Caco-2 (cell line): Measurements from ENCODE around the gene CORO7. TPM values are rescaled to one million over a fixed set of nuclear protein-coding genes. Genes with fewer than 3 reads are reported as not detected.

Experiments used
- BruUV-seq: library from RNA; stranded (reverse); fragments of 400-500 nt; replicated peaks from 2 replicates; lab custom pipeline; 2021; lab: Mats Ljungman, UMichigan
- CTCF ChIA-PET: fragments of 300-600 bp; sonication (Branson Sonifier 250); formaldehyde crosslinking; loops from one replicate; lab custom pipeline; 2022; ENCODE audit warnings: antibody characterized with exemption; lab: Charles Lee
- POLR2A ChIA-PET: fragments of 300-600 bp; sonication (Branson Sonifier 250); formaldehyde crosslinking; loops from one replicate; lab custom pipeline; 2022; ENCODE audit warnings: antibody characterized with exemption; lab: Charles Lee
- DNase-seq, 2 experiments: peaks; one replicate each; pipeline versions ENCODE4 v3.0.0 to v3.0.0-alpha.2; 2020 to 2022
- H3K27me3 ChIP-seq: replicated peaks from 2 replicates; pipeline ENCODE4 v1.6.0; 2011; ENCODE audit warnings: low read length; ENCODE audit not compliant: control insufficient read depth, insufficient read depth
- H3K36me3 ChIP-seq: 2 replicates; pipeline ENCODE4 v1.5.1; 2011; ENCODE audit warnings: low read length; ENCODE audit not compliant: control insufficient read depth, insufficient read depth
- H3K4me1 ChIP-seq: fragments of 250-450 bp; sonication (Bioruptor Pico); 2 replicates; pipeline ENCODE4 v1.5.1; 2020; ENCODE audit warnings: mild to moderate bottlenecking
- H3K4me3 ChIP-seq: 2 replicates; pipeline ENCODE4 v1.5.1; 2011; ENCODE audit warnings: low read depth, mild to moderate bottlenecking, control low read depth, low read length
- H3K9me3 ChIP-seq: fragments of 250-450 bp; sonication (Bioruptor Pico); 2 replicates; pipeline ENCODE4 v1.5.1; 2020; ENCODE audit warnings: mild to moderate bottlenecking, moderate library complexity
- H3K27ac Mint-ChIP-seq: one replicate; pipeline ENCODE4 v1.8.0; 2022; ENCODE audit warnings: mixed read lengths; ENCODE audit not compliant: unreplicated experiment
- H3K27me3 Mint-ChIP-seq: one replicate; pipeline ENCODE4 v1.8.0; 2022; ENCODE audit warnings: mixed read lengths; ENCODE audit not compliant: insufficient read depth, unreplicated experiment
- H3K36me3 Mint-ChIP-seq: one replicate; pipeline ENCODE4 v1.8.0; 2022; ENCODE audit warnings: mild to moderate bottlenecking, mixed read lengths; ENCODE audit not compliant: insufficient read depth, unreplicated experiment
- H3K4me1 Mint-ChIP-seq: one replicate; pipeline ENCODE4 v1.8.0; 2022; ENCODE audit warnings: low read depth, mixed read lengths; ENCODE audit not compliant: unreplicated experiment
- H3K4me3 Mint-ChIP-seq: one replicate; pipeline ENCODE4 v1.8.0; 2022; ENCODE audit warnings: mild to moderate bottlenecking, moderate library complexity, mixed read lengths; ENCODE audit not compliant: unreplicated experiment
- H3K9me3 Mint-ChIP-seq: one replicate; pipeline ENCODE4 v1.8.0; 2022; ENCODE audit warnings: mixed read lengths; ENCODE audit not compliant: unreplicated experiment
- CTCF ChIP-seq, 2 experiments: fragments of 200-600 bp in 1 of 2; IDR thresholded peaks; 1 replicate in 1 of 2; 2 replicates in 1 of 2; pipeline versions ENCODE4 v1.5.1 to v1.8.0; 2011 to 2022; ENCODE audit warnings: antibody characterized with exemption in 1 of 2, control low read depth in 1 of 2, inconsistent platforms in 1 of 2, low read depth in 1 of 2, low read length in 1 of 2, mild to moderate bottlenecking in 1 of 2, moderate library complexity in 1 of 2; ENCODE audit not compliant: insufficient read depth in 1 of 2, severe bottlenecking in 1 of 2, unreplicated experiment in 1 of 2
- intact Hi-C: fragments of 100-400 bp; cut with micrococcal nuclease; formaldehyde crosslinking; loops from one replicate; pipeline ENCODE4 v1.10.0; 2022; ENCODE audit not compliant: unreplicated experiment
- total RNA-seq: library from RNA; stranded (reverse); gene quantifications from 2 replicates; pipeline ENCODE4 v1.2.3, GENCODE V29; 2022

Gene CORO7
- total RNA-seq, 1 experiment from 2014 or later = 23.1 TPM

GRCh38 chr16:4372578-4373355 lies 43.6 kb downstream of the CORO7 start:
- peak overlapping the region; percentile 54 for H3K4me3 ChIP-seq
- no peak for DNase-seq
- TF ChIP-seq CTCF (IDR thresholded peaks at IDR 0.05; ENCODE audit: insufficient read depth in 1 of 2, low read depth in 1 of 2, low read length in 1 of 2, severe bottlenecking in 1 of 2, unreplicated experiment in 1 of 2) = no peak
- no peaks in the 10 kb centered on the region for H3K27me3 ChIP-seq
- POLR2A ChIA-PET = no interaction called here
- H3K36me3 Mint-ChIP-seq = peaks cover 3% of the 10 kb centered on the region
- H3K4me1 Mint-ChIP-seq = no peaks in the 10 kb centered on the region
- H3K9me3 Mint-ChIP-seq = no peaks in the 10 kb centered on the region
- no TSS peak for BruUV-seq
- intact Hi-C loops = no loop called here
- CTCF ChIA-PET = no interaction called here
- H3K4me1 ChIP-seq = peaks cover 37% of the 10 kb centered on the region
- peak overlapping the region; percentile 69 for H3K4me3 Mint-ChIP-seq
- no peaks in the 10 kb centered on the region for H3K9me3 ChIP-seq
- no peaks in the 10 kb centered on the region for H3K27me3 Mint-ChIP-seq
- H3K27ac Mint-ChIP-seq = no peak overlapping the region
- no peaks in the 10 kb centered on the region; the same call in 1 of the 2 replicates for H3K36me3 ChIP-seq

GRCh38 chr16:4372001-4372577 lies 44.3 kb downstream of the CORO7 start:
- Mint-ChIP-seq H3K4me3 (peak overlapping the region; percentile 69), H3K27me3 (no peaks in the 10 kb centered on the region), H3K36me3 (no peaks in the 10 kb centered on the region), H3K4me1 (no peaks in the 10 kb centered on the region), H3K27ac (no peak overlapping the region), H3K9me3 (no peaks in the 10 kb centered on the region)
- Histone ChIP-seq H3K36me3 (no peaks in the 10 kb centered on the region; the same call in 1 of the 2 replicates), H3K27me3 (no peaks in the 10 kb centered on the region), H3K4me1 (peaks cover 37% of the 10 kb centered on the region), H3K4me3 (peak overlapping the region; percentile 54), H3K9me3 (no peaks in the 10 kb centered on the region)
- ChIA-PET CTCF (no interaction called here), POLR2A (no interaction called here)
- no peak for TF ChIP-seq CTCF (IDR thresholded peaks at IDR 0.05; ENCODE audit: insufficient read depth in 1 of 2, low read depth in 1 of 2, low read length in 1 of 2, severe bottlenecking in 1 of 2, unreplicated experiment in 1 of 2)
- DNase-seq = peak in 1 of 2 experiments; percentile 34
- intact Hi-C loops = no loop called here
- TSS peak; percentile 71 for BruUV-seq

GRCh38 chr16:4371357-4372000 lies 44.9 kb downstream of the CORO7 start, which contains the start of gene VASN:
Gene VASN, plus strand, starts transcription at chr16:4371848. Its CDS starts 9,030 bp downstream, at chr16:4380878.
- Mint-ChIP-seq H3K9me3 (no peaks in the 10 kb centered on the region), H3K36me3 (no peaks in the 10 kb centered on the region), H3K4me3 (peak within 1 kb of the TSS; percentile 69), H3K27ac (no peak within 1 kb of the TSS), H3K27me3 (no peaks in the 10 kb centered on the region), H3K4me1 (no peaks in the 10 kb centered on the region)
- ChIA-PET POLR2A (no interaction called here), CTCF (no interaction called here)
- no TSS peak for BruUV-seq
- Histone ChIP-seq H3K9me3 (no peaks in the 10 kb centered on the region), H3K27me3 (no peaks in the 10 kb centered on the region), H3K4me1 (peaks cover 37% of the 10 kb centered on the region), H3K4me3 (peak within 1 kb of the TSS; percentile 54), H3K36me3 (no peaks in the 10 kb centered on the region; the same call in 1 of the 2 replicates)
- intact Hi-C loops = no loop called here
- no peak for TF ChIP-seq CTCF (IDR thresholded peaks at IDR 0.05; ENCODE audit: insufficient read depth in 1 of 2, low read depth in 1 of 2, low read length in 1 of 2, severe bottlenecking in 1 of 2, unreplicated experiment in 1 of 2)
- peak; percentile 72 to 86 for DNase-seq
